ENCODE data around the gene TEKTIP1.
"Not testable (repeated sequence)": the region's sequence is repeated elsewhere in the genome, so short reads cannot be mapped to it uniquely, and the experiment has no call there.

Gene TEKTIP1

DNA sequence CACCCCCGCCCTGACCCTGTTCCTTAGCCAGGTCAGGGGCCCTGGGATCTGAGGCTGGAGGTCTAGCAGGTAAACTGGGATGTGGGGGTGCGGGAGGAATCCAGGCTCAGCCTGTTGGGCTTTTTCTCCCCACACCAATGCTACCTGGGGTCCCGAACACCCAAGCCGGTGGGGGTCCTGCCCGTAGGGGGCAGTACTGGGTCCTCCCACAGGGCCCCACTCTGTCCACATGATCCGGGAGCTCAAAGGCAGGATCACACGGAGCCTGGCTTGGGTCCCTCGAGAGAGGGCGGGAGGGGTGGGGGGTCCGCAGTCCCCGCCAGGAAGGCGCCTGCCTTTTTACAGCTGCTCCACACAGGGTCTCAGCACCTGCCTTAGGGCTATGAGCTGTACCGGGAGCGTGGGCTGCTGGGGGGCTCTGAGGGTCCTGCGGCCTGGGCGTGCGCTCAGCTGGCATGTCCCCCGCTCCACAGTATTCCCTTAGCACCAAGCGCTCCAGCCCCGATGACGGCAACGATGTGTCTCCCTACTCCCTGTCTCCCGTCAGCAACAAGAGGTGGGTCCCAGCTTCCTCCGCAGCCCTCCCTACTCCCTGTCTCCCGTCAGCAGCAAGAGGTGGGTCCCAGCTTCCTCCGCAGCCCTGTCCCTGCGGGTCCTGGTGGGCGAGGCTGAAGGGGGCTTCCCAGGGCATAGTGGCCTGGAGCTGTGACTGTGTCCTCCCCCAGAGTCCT, 12.3 kb upstream of the TEKTIP1 start:
- Histone ChIP-seq H3K36me3 (replicated peaks; ENCODE audit: low read depth, low read length) (peaks cover 54% of the 10 kb centered on the region), H3K4me3 (ENCODE audit: low read length) (no peak overlapping the region)

DNA sequence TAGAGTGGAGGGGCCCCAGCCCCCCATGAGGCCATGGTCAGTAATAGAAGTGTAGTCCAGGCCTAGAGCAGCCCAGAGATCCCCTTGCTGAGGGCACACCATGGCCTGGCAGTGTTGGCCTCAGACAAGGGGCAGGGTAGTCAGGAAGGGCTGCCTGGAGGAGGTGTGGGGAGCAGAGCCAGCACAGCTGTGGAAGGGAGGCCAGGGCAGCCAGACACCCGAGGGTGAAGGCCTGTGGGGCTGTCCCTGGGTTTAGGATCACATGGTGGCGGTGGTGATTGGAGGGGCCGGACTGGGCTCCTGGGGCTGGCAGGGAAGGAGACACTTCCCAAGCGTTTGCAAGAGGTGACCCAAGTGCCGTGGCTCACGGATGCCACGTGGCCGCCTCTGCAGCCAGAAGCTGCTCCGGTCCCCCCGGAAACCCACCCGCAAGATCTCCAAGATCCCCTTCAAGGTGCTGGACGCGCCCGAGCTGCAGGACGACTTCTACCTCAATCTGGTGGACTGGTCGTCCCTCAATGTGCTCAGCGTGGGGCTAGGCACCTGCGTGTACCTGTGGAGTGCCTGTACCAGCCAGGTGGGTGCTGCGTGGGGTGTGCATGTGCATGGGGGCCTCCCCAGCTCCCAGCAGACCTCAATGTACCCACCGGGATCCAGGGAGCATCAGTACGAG, 11.6 kb upstream of the TEKTIP1 start:
- H3K36me3 ChIP-seq (replicated peaks; ENCODE audit: low read depth, low read length): peaks cover 48% of the 10 kb centered on the region
- no peaks in the 10 kb centered on the region for H3K9me3 ChIP-seq (ENCODE audit: insufficient read depth, low read length)
- H3K79me2 ChIP-seq (ENCODE audit: low read length): peaks cover 2% of the 10 kb centered on the region; the same call in 1 of the 2 replicates
- no peaks in the 10 kb centered on the region for H3K27me3 ChIP-seq (ENCODE audit: low read depth, low read length)
- no peak overlapping the region for H3K4me2 ChIP-seq (ENCODE audit: low read length)
- H4K20me1 ChIP-seq (ENCODE audit: insufficient read depth, low read length): peaks cover 15% of the 10 kb centered on the region
- no peak overlapping the region for H3K9ac ChIP-seq (ENCODE audit: low read length)
- no peak overlapping the region for H2AFZ ChIP-seq (ENCODE audit: low read depth, low read length)
- no peak overlapping the region for H3K27ac ChIP-seq (ENCODE audit: low read length)
- H3K4me3 ChIP-seq (ENCODE audit: low read length): no peak overlapping the region
- H3K4me1 ChIP-seq (ENCODE audit: low read length): no peaks in the 10 kb centered on the region
- TF ChIP-seq, protein P1, sequence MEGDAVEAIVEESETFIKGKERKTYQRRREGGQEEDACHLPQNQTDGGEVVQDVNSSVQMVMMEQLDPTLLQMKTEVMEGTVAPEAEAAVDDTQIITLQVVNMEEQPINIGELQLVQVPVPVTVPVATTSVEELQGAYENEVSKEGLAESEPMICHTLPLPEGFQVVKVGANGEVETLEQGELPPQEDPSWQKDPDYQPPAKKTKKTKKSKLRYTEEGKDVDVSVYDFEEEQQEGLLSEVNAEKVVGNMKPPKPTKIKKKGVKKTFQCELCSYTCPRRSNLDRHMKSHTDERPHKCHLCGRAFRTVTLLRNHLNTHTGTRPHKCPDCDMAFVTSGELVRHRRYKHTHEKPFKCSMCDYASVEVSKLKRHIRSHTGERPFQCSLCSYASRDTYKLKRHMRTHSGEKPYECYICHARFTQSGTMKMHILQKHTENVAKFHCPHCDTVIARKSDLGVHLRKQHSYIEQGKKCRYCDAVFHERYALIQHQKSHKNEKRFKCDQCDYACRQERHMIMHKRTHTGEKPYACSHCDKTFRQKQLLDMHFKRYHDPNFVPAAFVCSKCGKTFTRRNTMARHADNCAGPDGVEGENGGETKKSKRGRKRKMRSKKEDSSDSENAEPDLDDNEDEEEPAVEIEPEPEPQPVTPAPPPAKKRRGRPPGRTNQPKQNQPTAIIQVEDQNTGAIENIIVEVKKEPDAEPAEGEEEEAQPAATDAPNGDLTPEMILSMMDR (IDR thresholded peaks at IDR 0.05; ENCODE audit: low read depth, low read length): no peak
- no peak for TF ChIP-seq EZH2phosphoT487 (IDR thresholded peaks at IDR 0.05; ENCODE audit: low read depth)

More for the DNA sequence above, 12.3 kb upstream of the TEKTIP1 start:
- H3K27ac ChIP-seq (ENCODE audit: low read length): no peak overlapping the region
- no peak for TF ChIP-seq EZH2phosphoT487 (IDR thresholded peaks at IDR 0.05; ENCODE audit: low read depth)
- TF ChIP-seq, protein P1 (IDR thresholded peaks at IDR 0.05; ENCODE audit: low read depth, low read length): peak; percentile 35
- H3K27me3 ChIP-seq (ENCODE audit: low read depth, low read length): no peaks in the 10 kb centered on the region
- no peak overlapping the region for H3K4me2 ChIP-seq (ENCODE audit: low read length)
- H3K79me2 ChIP-seq (ENCODE audit: low read length): peaks cover 8% of the 10 kb centered on the region
- H3K9ac ChIP-seq (ENCODE audit: low read length): no peak overlapping the region
- H3K4me1 ChIP-seq (ENCODE audit: low read length): no peaks in the 10 kb centered on the region
- H2AFZ ChIP-seq (ENCODE audit: low read depth, low read length): no peak overlapping the region
- H3K9me3 ChIP-seq (ENCODE audit: insufficient read depth, low read length): no peaks in the 10 kb centered on the region
- peaks cover 20% of the 10 kb centered on the region for H4K20me1 ChIP-seq (ENCODE audit: insufficient read depth, low read length)

DNA sequence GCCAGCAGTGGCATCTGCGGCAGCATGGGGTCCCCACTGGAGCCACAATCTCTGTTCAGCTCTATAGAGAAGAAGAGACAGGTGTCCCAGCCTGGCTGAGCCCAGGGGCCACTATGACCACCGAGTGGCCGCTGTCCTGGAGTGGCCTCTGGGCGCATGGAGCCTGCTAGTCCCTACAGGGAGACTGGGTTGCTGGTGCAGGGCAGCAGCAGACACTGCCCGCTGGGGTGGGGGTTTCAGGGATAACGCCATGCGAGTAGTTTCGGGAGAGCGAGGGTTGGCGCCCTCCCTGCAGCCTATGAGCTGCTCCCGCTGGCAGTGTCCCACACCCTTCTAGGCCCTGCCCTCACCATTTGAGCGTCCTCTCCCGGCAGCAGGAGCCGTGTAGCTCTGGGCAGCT, 10.9 kb upstream of the TEKTIP1 start:
- Histone ChIP-seq H3K4me2 (ENCODE audit: low read length) (no peak overlapping the region), H3K4me3 (ENCODE audit: low read length) (no peak overlapping the region), H3K9ac (ENCODE audit: low read length) (no peak overlapping the region), H3K9me3 (ENCODE audit: insufficient read depth, low read length) (no peaks in the 10 kb centered on the region), H3K4me1 (ENCODE audit: low read length) (no peaks in the 10 kb centered on the region), H3K27ac (ENCODE audit: low read length) (no peak overlapping the region), H3K79me2 (ENCODE audit: low read length) (no peaks in the 10 kb centered on the region), H2AFZ (ENCODE audit: low read depth, low read length) (no peak overlapping the region), H3K27me3 (ENCODE audit: low read depth, low read length) (no peaks in the 10 kb centered on the region), H3K36me3 (replicated peaks; ENCODE audit: low read depth, low read length) (peaks cover 46% of the 10 kb centered on the region), H4K20me1 (ENCODE audit: insufficient read depth, low read length) (peaks cover 14% of the 10 kb centered on the region)
- TF ChIP-seq, protein P1 (IDR thresholded peaks at IDR 0.05; ENCODE audit: low read depth, low read length): no peak

DNA sequence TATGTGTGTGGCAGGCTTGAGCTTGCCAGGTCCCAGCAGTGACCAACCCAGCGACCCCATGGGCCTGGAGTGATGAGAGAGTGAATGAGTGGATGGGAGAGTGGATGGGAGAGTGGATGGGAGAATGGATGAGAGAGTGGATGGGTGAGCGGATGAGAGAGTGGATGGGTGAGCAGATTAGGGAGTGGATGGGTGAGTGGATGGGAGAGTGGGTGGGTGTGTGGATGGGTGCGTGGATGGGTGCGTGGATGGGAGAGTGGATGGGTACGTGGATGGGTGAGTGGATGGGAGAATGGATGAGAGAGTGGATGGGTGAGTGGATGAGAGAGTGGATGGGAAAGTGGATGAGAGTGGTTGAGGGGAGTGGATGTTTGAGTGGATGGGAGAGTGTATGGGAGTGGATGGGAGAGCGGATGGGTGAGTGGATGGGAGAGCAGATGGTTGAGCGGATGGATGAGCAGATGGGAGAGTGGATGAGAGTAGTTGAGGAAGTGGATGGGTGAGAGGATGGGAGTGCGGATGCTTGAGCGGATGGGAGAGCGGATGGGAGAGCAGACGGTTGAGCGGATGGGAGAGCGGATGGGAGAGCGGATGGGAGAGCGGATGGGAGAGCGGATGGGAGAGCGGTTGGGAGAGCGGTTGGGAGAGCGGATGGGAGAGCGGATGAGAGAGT, 10.3 kb upstream of the TEKTIP1 start:
- no peaks in the 10 kb centered on the region for H3K79me2 ChIP-seq (ENCODE audit: low read length)
- H3K27me3 ChIP-seq (ENCODE audit: low read depth, low read length): no peaks in the 10 kb centered on the region
- no peaks in the 10 kb centered on the region for H3K4me1 ChIP-seq (ENCODE audit: low read length)
- TF ChIP-seq, protein P1 (IDR thresholded peaks at IDR 0.05; ENCODE audit: low read depth, low read length): no peak
- no peak for TF ChIP-seq EZH2phosphoT487 (IDR thresholded peaks at IDR 0.05; ENCODE audit: low read depth)
- peaks cover 11% of the 10 kb centered on the region for H4K20me1 ChIP-seq (ENCODE audit: insufficient read depth, low read length)
- no peak overlapping the region for H3K4me2 ChIP-seq (ENCODE audit: low read length)
- no peak overlapping the region for H3K9ac ChIP-seq (ENCODE audit: low read length)
- no peaks in the 10 kb centered on the region for H3K9me3 ChIP-seq (ENCODE audit: insufficient read depth, low read length)
- H2AFZ ChIP-seq (ENCODE audit: low read depth, low read length): no peak overlapping the region
- peaks cover 52% of the 10 kb centered on the region for H3K36me3 ChIP-seq (replicated peaks; ENCODE audit: low read depth, low read length)
- no peak overlapping the region for H3K4me3 ChIP-seq (ENCODE audit: low read length)
- no peak overlapping the region for H3K27ac ChIP-seq (ENCODE audit: low read length)

DNA sequence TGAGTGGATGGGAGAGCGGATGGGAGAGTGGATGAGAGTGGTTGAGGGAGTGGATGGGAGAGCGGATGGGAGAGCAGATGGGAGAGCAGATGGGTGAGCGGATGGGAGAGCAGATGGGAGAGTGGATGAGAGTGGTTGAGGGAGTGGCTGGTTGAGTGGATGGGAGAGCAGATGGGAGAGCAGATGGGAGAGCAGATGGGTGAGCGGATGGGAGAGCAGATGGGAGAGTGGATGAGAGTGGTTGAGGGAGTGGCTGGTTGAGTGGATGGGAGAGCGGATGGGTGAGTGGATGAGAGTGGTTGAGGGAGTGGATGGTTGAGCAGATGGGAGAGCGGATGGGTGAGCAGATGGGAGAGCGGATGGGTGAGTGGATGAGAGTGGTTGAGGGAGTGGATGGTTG, 9.7 kb upstream of the TEKTIP1 start:
- not testable (repeated sequence) for H3K27me3 ChIP-seq (ENCODE audit: low read depth, low read length); H2AFZ ChIP-seq (ENCODE audit: low read depth, low read length); H4K20me1 ChIP-seq (ENCODE audit: insufficient read depth, low read length); H3K4me3 ChIP-seq (ENCODE audit: low read length); H3K9me3 ChIP-seq (ENCODE audit: insufficient read depth, low read length); H3K27ac ChIP-seq (ENCODE audit: low read length); H3K9ac ChIP-seq (ENCODE audit: low read length); H3K79me2 ChIP-seq (ENCODE audit: low read length); H3K4me1 ChIP-seq (ENCODE audit: low read length); H3K4me2 ChIP-seq (ENCODE audit: low read length)
- H3K36me3 ChIP-seq (replicated peaks; ENCODE audit: low read depth, low read length): peaks cover 53% of the 10 kb centered on the region
